ENCODE measurements around the gene CCDC146.

DNA sequence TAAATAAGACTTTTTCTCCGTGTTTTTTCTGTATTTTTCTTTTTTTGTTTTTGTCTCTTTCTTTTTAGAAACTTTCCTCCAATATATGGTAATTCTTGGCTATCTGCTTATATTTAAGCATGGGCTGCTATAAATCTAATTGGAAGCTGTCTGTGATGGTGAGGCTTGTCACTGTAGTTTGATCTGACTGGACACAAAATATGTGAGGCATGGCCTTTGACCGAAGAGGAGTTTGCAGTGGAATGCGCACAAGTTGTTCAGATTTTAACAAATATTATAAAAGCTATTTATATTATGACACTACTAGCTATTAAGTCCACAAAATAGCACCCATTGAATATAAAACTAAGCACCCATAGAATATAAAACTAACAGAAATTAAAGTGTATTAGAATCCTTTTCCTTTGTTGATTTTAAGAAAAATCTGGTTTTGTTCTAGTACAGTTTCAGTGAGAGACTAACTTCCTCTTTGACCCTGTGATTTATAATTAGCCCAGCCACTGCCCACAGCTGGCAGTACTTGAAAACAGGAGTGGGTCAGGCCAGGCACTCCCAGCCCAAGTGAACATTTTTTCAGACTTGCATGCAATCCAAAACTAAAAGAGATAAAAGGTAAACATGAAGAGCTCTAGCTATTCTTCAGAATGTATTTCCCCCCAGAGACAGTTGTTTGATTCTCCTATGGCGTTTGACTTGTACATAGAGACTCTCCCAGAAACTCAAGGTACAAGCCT is 147.1 kb downstream of the CCDC146 start:
- TF ChIP-seq CTCF (conservative IDR thresholded peaks at IDR 0.05) = no peak
- no peak for TF ChIP-seq ZFX (IDR thresholded peaks at IDR 0.05)

Measured in C4-2B (cell line).